B cell (primary cell): ENCODE results near the gene TMEM14C. TPM values are rescaled to one million over a fixed set of nuclear protein-coding genes. Genes with fewer than 3 reads are reported as not detected.

Source experiments
- ATAC-seq: fragments of 200-7000 bp; cut with Tn5 transposase; one replicate; pipeline ENCODE4 v1.10.0; 2021; ENCODE audit warnings: low read depth, mild to moderate bottlenecking, moderate number of reproducible peaks, moderate library complexity
- CTCF ChIA-PET: fragments of 350-600 bp; sonication (Branson Sonifier 250); formaldehyde crosslinking; loops from one replicate; lab custom pipeline; 2021; ENCODE audit warnings: antibody characterized with exemption, inconsistent platforms; lab: Charles Lee
- POLR2A ChIA-PET: fragments of 350-600 bp; sonication (Branson Sonifier 250); formaldehyde crosslinking; loops from one replicate; lab custom pipeline; 2021; ENCODE audit warnings: antibody characterized with exemption; lab: Charles Lee
- DNase-seq: peaks from one replicate; pipeline ENCODE4 v3.0.0; 2013
- H2AFZ ChIP-seq: 2 replicates; pipeline ENCODE4 v1.6.1; 2012; ENCODE audit warnings: mild to moderate bottlenecking, low read depth, low read length; ENCODE audit not compliant: insufficient read depth, poor library complexity, severe bottlenecking
- H3K27ac ChIP-seq, 2 donors: 1 replicate in 1 of 2; 2 replicates in 1 of 2; pipeline ENCODE4 v1.5.1; 2012 to 2013; ENCODE audit warnings: low read length in 2 of 2, mild to moderate bottlenecking in 2 of 2, moderate library complexity in 1 of 2
- H3K27me3 ChIP-seq, 4 experiments: fragments of 200-600 bp in 1 of 4; sonication (generic) in 1 of 4; replicated peaks in 1 of 4; 1 replicate in 2 of 4; 2 replicates in 2 of 4; pipeline versions ENCODE4 v1.6.1 to v1.7.0; 2013 to 2016; ENCODE audit warnings: low read length in 3 of 4, mild to moderate bottlenecking in 2 of 4, mixed read lengths in 1 of 4, moderate library complexity in 1 of 4; ENCODE audit not compliant: insufficient read depth in 4 of 4, control insufficient read depth in 3 of 4; ENCODE audit errors: control extremely low read depth in 1 of 4
- H3K36me3 ChIP-seq, 2 experiments: replicated peaks in 1 of 2; 1 replicate in 1 of 2; 2 replicates in 1 of 2; pipeline versions ENCODE4 v1.6.1 to v1.7.1; 2013; ENCODE audit warnings: low read length in 1 of 2; ENCODE audit not compliant: insufficient read depth in 2 of 2, control insufficient read depth in 1 of 2; ENCODE audit errors: control extremely low read depth in 1 of 2, extremely low read depth in 1 of 2
- H3K4me1 ChIP-seq, 2 donors: fragments of 200-600 bp in 1 of 2; sonication (generic) in 1 of 2; 1 replicate in 1 of 2; 2 replicates in 1 of 2; pipeline versions ENCODE4 v1.5.1 to v1.6.1; 2013 to 2017; ENCODE audit warnings: low read length in 2 of 2; ENCODE audit not compliant: control insufficient read depth in 2 of 2, insufficient read depth in 2 of 2
- H3K4me2 ChIP-seq: replicated peaks from 2 replicates; pipeline ENCODE3; 2012; ENCODE audit warnings: mild to moderate bottlenecking, low read depth, low read length; ENCODE audit not compliant: poor library complexity, severe bottlenecking
- H3K4me3 ChIP-seq, 5 experiments: fragments of 200-600 bp in 1 of 5; sonication (generic) in 1 of 5; 1 replicate in 3 of 5; 2 replicates in 2 of 5; pipeline versions ENCODE4 v1.5.1 to v1.7.0; 2011 to 2016; ENCODE audit warnings: low read length in 4 of 5, mild to moderate bottlenecking in 4 of 5, low read depth in 2 of 5, control low read depth in 1 of 5, moderate library complexity in 1 of 5; ENCODE audit not compliant: insufficient read depth in 1 of 5; ENCODE audit errors: control extremely low read depth in 1 of 5, extremely low read depth in 1 of 5
- H3K79me2 ChIP-seq: fragments of 200-600 bp; sonication (generic); one replicate; pipeline ENCODE4 v1.6.0; 2016; ENCODE audit warnings: low read length; ENCODE audit not compliant: control insufficient read depth, insufficient read depth
- H3K9ac ChIP-seq: fragments of 200-600 bp; sonication (generic); 2 replicates; pipeline ENCODE4 v1.6.1; 2017; ENCODE audit warnings: mild to moderate bottlenecking, low read length, moderate library complexity
- H3K9me3 ChIP-seq, 3 donors: one replicate each; pipeline versions ENCODE4 v1.6.1 to v1.7.1; 2013; ENCODE audit warnings: low read length in 2 of 3; ENCODE audit not compliant: control insufficient read depth in 2 of 3, insufficient read depth in 1 of 3; ENCODE audit errors: control extremely low read depth in 1 of 3
- H4K20me1 ChIP-seq: 2 replicates; pipeline ENCODE4 v1.6.0; 2012; ENCODE audit warnings: mild to moderate bottlenecking, low read length; ENCODE audit not compliant: insufficient read depth, control insufficient read depth, poor library complexity, severe bottlenecking
- H3K27ac Mint-ChIP-seq: one replicate; pipeline ENCODE4 v1.8.0; 2021; ENCODE audit warnings: mixed read lengths
- H3K27me3 Mint-ChIP-seq: one replicate; pipeline ENCODE4 v1.8.0; 2021; ENCODE audit warnings: mixed read lengths
- H3K4me1 Mint-ChIP-seq: one replicate; pipeline ENCODE4 v1.8.0; 2021; ENCODE audit warnings: mixed read lengths
- H3K4me3 Mint-ChIP-seq: one replicate; pipeline ENCODE4 v1.8.0; 2021; ENCODE audit warnings: mixed read lengths
- H3K9me3 Mint-ChIP-seq: one replicate; pipeline ENCODE4 v1.8.0; 2022; ENCODE audit warnings: mixed read lengths; ENCODE audit not compliant: insufficient read depth
- CTCF ChIP-seq: fragments of 200-600 bp; IDR thresholded peaks from one replicate; pipeline ENCODE4 v1.8.0; 2022; ENCODE audit warnings: antibody characterized with exemption, mild to moderate bottlenecking
- EZH2 ChIP-seq: IDR thresholded peaks from 2 replicates; pipeline ENCODE4 v1.6.1; 2012; ENCODE audit warnings: borderline replicate concordance, low read depth, mild to moderate bottlenecking, moderate library complexity, low read length; ENCODE audit not compliant: insufficient read depth, poor library complexity, severe bottlenecking
- WGBS: methylation state at CpG from one replicate; pipeline ENCODE4 v1.1.5; 2013; ENCODE audit warnings: missing lambda C conversion rate; ENCODE audit not compliant: insufficient coverage; 5-methylcytosine and 5-hydroxymethylcytosine counted together
- intact Hi-C: fragments of 100-400 bp; cut with micrococcal nuclease; formaldehyde crosslinking; loops from one replicate; pipeline ENCODE4 v1.10.0; 2022
- polyA plus RNA-seq: library from polyadenylated mRNA; depleted of rRNA; stranded (reverse); fragments of >200 nt; gene quantifications from 2 replicates; pipeline ENCODE4 v1.2.3, GENCODE V29; 2012
- total RNA-seq, 2 donors: library from RNA; stranded (reverse); fragments of 120-200 nt in 1 of 2; gene quantifications; 1 replicate in 1 of 2; 2 replicates in 1 of 2; pipeline versions ENCODE4 v1.2.3 to v1.2.4, GENCODE V29; 2013 to 2022

Gene TMEM14C
- total and polyA plus RNA-seq, 2 donors (not counting 1 experiment from before 2014, with no cell fraction given) = 31.7 to 39.1 TPM

GRCh38 chr6:10682355-10682988, 40.4 kb upstream of the TMEM14C start:
- no peak overlapping the region for H3K4me2 ChIP-seq
- Mint-ChIP-seq H3K27me3 (peaks cover 12% of the 10 kb centered on the region), H3K4me3 (no peak overlapping the region), H3K27ac (no peak overlapping the region), H3K4me1 (no peaks in the 10 kb centered on the region), H3K9me3 (no peaks in the 10 kb centered on the region)
- CTCF ChIA-PET = no interaction called here
- no peak for TF ChIP-seq CTCF
- no peak for TF ChIP-seq EZH2
- no peak overlapping the region for H2AFZ ChIP-seq
- H3K79me2 ChIP-seq = no peaks in the 10 kb centered on the region
- DNase-seq (no peak), ATAC-seq (no peak)
- no peaks in the 10 kb centered on the region for H3K9me3 ChIP-seq
- H3K4me3 ChIP-seq = no peak overlapping the region
- no peaks in the 10 kb centered on the region for H4K20me1 ChIP-seq
- peaks cover 0 to 3% (median 0%) of the 10 kb centered on the region in 4 experiments for H3K27me3 ChIP-seq
- H3K36me3 ChIP-seq = no peaks in the 10 kb centered on the region
- H3K9ac ChIP-seq = no peak overlapping the region
- H3K27ac ChIP-seq = no peak overlapping the region
- H3K4me1 ChIP-seq = no peaks in the 10 kb centered on the region
- POLR2A ChIA-PET = no interaction called here
- intact Hi-C loops = no loop called here

- no peak overlapping the region for H2AFZ ChIP-seq
- H3K4me1 ChIP-seq = no peaks in the 10 kb centered on the region
- no peaks in the 10 kb centered on the region for H4K20me1 ChIP-seq
- no peak overlapping the region for H3K9ac ChIP-seq
- H3K36me3 ChIP-seq = no peaks in the 10 kb centered on the region
- no peaks in the 10 kb centered on the region for H3K79me2 ChIP-seq
- 63% methylated on average over 3 of the region's 5 CpGs for WGBS
- H3K27me3 Mint-ChIP-seq = peaks cover 17% of the 10 kb centered on the region
- no peaks in the 10 kb centered on the region for H3K9me3 Mint-ChIP-seq
- H3K27me3 ChIP-seq = peaks cover 0 to 9% (median 0%) of the 10 kb centered on the region in 4 experiments
- no peak overlapping the region for H3K27ac ChIP-seq
- intact Hi-C loops = no loop called here
- H3K4me3 Mint-ChIP-seq = no peak overlapping the region
- DNase-seq = no peak
- H3K4me3 ChIP-seq = no peak overlapping the region
- H3K9me3 ChIP-seq = no peaks in the 10 kb centered on the region
- H3K4me1 Mint-ChIP-seq = no peaks in the 10 kb centered on the region
- POLR2A ChIA-PET = no interaction called here
- TF ChIP-seq CTCF (no peak), EZH2 (no peak)
- CTCF ChIA-PET = no interaction called here
- no peak overlapping the region for H3K4me2 ChIP-seq
- ATAC-seq = no peak
- H3K27ac Mint-ChIP-seq = no peak overlapping the region
These were observed 38.3 kb upstream of the TMEM14C start for GRCh38 chr6:10684618-10685017.
